ENCODE measurements around the gene ANXA2R. TPM values are rescaled to one million over a fixed set of nuclear protein-coding genes. Genes with fewer than 3 reads are reported as not detected.
A peak's percentile ranks its signal among the peaks of the same experiment; 100 is the strongest.

The ANXA2R gene
- total and polyA plus RNA-seq, 9 donors: 1.1 to 2.7 (median 1.6) TPM

- WGBS, 3 donors: 66 to 79% (median 77%) methylated on average over 3 of the region's 3 CpGs
- Histone ChIP-seq H3K36me3 (no peaks in the 10 kb centered on the region), H3K4me1 (ENCODE audit: insufficient read depth) (peaks cover 2% of the 10 kb centered on the region), H3K27me3 (no peaks in the 10 kb centered on the region), H3K4me3 (no peak overlapping the region), H3K9me3 (no peaks in the 10 kb centered on the region), H3K27ac (no peak overlapping the region)
- no peak for TF ChIP-seq POLR2A (IDR thresholded peaks at IDR 0.05)
- TF ChIP-seq, protein P1, sequence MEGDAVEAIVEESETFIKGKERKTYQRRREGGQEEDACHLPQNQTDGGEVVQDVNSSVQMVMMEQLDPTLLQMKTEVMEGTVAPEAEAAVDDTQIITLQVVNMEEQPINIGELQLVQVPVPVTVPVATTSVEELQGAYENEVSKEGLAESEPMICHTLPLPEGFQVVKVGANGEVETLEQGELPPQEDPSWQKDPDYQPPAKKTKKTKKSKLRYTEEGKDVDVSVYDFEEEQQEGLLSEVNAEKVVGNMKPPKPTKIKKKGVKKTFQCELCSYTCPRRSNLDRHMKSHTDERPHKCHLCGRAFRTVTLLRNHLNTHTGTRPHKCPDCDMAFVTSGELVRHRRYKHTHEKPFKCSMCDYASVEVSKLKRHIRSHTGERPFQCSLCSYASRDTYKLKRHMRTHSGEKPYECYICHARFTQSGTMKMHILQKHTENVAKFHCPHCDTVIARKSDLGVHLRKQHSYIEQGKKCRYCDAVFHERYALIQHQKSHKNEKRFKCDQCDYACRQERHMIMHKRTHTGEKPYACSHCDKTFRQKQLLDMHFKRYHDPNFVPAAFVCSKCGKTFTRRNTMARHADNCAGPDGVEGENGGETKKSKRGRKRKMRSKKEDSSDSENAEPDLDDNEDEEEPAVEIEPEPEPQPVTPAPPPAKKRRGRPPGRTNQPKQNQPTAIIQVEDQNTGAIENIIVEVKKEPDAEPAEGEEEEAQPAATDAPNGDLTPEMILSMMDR (IDR thresholded peaks at IDR 0.05): no peak
- no peak for TF ChIP-seq EP300 (IDR thresholded peaks at IDR 0.05)
- intact Hi-C loops (cut with DNase I): no loop called here
- DNase-seq: no peak
Measured at GRCh38 chr5:43010935-43011315, 29.2 kb downstream of the ANXA2R start.

- H3K9me3 ChIP-seq: no peaks in the 10 kb centered on the region
- intact Hi-C loops (cut with DNase I): loop anchor here in 1 of 4 donors (2.0 to 5.0 kb wide), 2 partner anchors 34 to 58 kb away; partner anchors contain the start of gene ANXA2R
- TF ChIP-seq EP300 (IDR thresholded peaks at IDR 0.05) (no peak), POLR2A (IDR thresholded peaks at IDR 0.05) (peak; percentile 59)
- TF ChIP-seq, protein P1 (IDR thresholded peaks at IDR 0.05): peak in 1 of 3 donors; percentile 7
- H3K36me3 ChIP-seq: no peaks in the 10 kb centered on the region
- peak overlapping the region; percentile 41 for H3K4me3 ChIP-seq
- H3K4me1 ChIP-seq (ENCODE audit: insufficient read depth): peaks cover 2% of the 10 kb centered on the region
- peak; percentile 84 to 89 (median 86) for DNase-seq
- no peaks in the 10 kb centered on the region for H3K27me3 ChIP-seq
- WGBS, 3 donors: 8 to 13% (median 9%) methylated on average over 35 of the region's 35 CpGs
- H3K27ac ChIP-seq: peak overlapping the region; percentile 1 to 82
Measured at GRCh38 chr5:43008363-43009153, 31.6 kb downstream of the ANXA2R start.

DNA sequence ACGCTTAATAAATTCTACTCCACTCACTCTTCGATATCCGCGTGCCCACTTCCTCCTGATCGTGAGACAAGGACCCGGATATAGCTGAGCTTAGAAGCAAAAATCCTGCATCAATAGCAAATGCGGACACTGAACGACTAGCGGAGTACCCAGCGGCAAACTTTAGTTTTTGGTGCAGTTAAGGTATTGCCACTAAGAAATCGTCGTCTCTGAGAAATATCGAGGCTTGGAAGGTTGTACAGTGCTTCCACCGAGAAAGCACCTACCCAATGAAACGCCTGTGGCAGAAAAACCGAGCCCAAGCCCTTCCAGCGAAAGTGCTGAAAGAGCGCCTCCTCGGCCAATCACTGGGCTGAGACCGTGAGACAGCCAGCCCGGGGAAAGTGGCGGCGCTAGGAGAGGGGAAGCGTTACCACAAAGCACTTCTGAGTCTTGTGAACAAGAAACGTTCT is 32.2 kb downstream of the ANXA2R start:
- WGBS, 3 donors: 1 to 3% (median 2%) methylated on average over 25 of the region's 25 CpGs
- H3K9me3 ChIP-seq: no peaks in the 10 kb centered on the region
- H3K27me3 ChIP-seq: no peaks in the 10 kb centered on the region
- DNase-seq: peak; percentile 50 to 66 (median 55)
- H3K36me3 ChIP-seq: no peaks in the 10 kb centered on the region
- H3K4me1 ChIP-seq (ENCODE audit: insufficient read depth): peaks cover 2% of the 10 kb centered on the region
- intact Hi-C loops (cut with DNase I): loop anchor here in 1 of 4 donors (2.0 to 5.0 kb wide), 2 partner anchors 34 to 59 kb away; partner anchors contain the start of gene ANXA2R
- peak overlapping the region; percentile 1 to 82 for H3K27ac ChIP-seq
- peak overlapping the region; percentile 41 for H3K4me3 ChIP-seq
- TF ChIP-seq POLR2A (IDR thresholded peaks at IDR 0.05) (no peak), EP300 (IDR thresholded peaks at IDR 0.05) (no peak)
- TF ChIP-seq, protein P1 (IDR thresholded peaks at IDR 0.05): no peak

- WGBS, 3 donors: 5 to 8% (median 6%) methylated on average over 27 of the region's 27 CpGs
- no peak for TF ChIP-seq EP300 (IDR thresholded peaks at IDR 0.05)
- TF ChIP-seq POLR2A (IDR thresholded peaks at IDR 0.05): no peak
- TF ChIP-seq, protein P1 (IDR thresholded peaks at IDR 0.05): no peak
- Histone ChIP-seq H3K4me1 (ENCODE audit: insufficient read depth) (peaks cover 2% of the 10 kb centered on the region), H3K27me3 (no peaks in the 10 kb centered on the region), H3K9me3 (no peaks in the 10 kb centered on the region), H3K36me3 (no peaks in the 10 kb centered on the region), H3K27ac (peak overlapping the region; percentile 1 to 82), H3K4me3 (peak overlapping the region; percentile 41)
- peak; percentile 76 to 86 (median 83) for DNase-seq
- intact Hi-C loops (cut with DNase I): loop anchor here in 1 of 4 donors (5.0 kb wide), 1 partner anchor 35 kb away; the partner anchor contains the start of gene ANXA2R
Measured at GRCh38 chr5:43007246-43007910, 32.7 kb downstream of the ANXA2R start.

Measured in ovary (tissue), 9 donors.